Panc1 (cell line): ENCODE data around the gene GPHN. TPM values are rescaled to one million over a fixed set of nuclear protein-coding genes. Genes with fewer than 3 reads are reported as not detected.

Source experiments
- ATAC-seq: fragments of 200-7000 bp; cut with Tn5 transposase; 2 replicates; pipeline ENCODE4 v1.9.1; 2020; ENCODE audit warnings: mild to moderate bottlenecking, moderate library complexity
- BruUV-seq: library from RNA; stranded (reverse); fragments of 400-500 nt; replicated peaks from 2 replicates; lab custom pipeline; 2021; lab: Mats Ljungman, UMichigan
- CTCF ChIA-PET: fragments of 300-600 bp; sonication (Branson Sonifier 250); formaldehyde crosslinking; loops from one replicate; lab custom pipeline; 2022; ENCODE audit warnings: antibody characterized with exemption; lab: Charles Lee
- POLR2A ChIA-PET: fragments of 300-600 bp; sonication (Branson Sonifier 250); formaldehyde crosslinking; loops from one replicate; lab custom pipeline; 2022; ENCODE audit warnings: antibody characterized with exemption; lab: Charles Lee
- DNase-seq: peaks from one replicate; pipeline ENCODE4 v3.0.0-alpha.2; 2010; ENCODE audit warnings: low read depth, low spot score
- H3K27ac ChIP-seq: 2 replicates; pipeline ENCODE4 v1.5.1; 2011; ENCODE audit warnings: mild to moderate bottlenecking, low read length, inconsistent platforms
- H3K27me3 ChIP-seq: fragments of 200-500 bp; sonication (Bioruptor generic); 2 replicates; pipeline ENCODE4 v1.6.0; 2014; ENCODE audit warnings: low read length, inconsistent platforms; ENCODE audit not compliant: control insufficient read depth, insufficient read depth
- H3K36me3 ChIP-seq: fragments of 200-500 bp; sonication (Bioruptor generic); 2 replicates; pipeline ENCODE4 v1.5.1; 2014; ENCODE audit warnings: inconsistent platforms, mild to moderate bottlenecking, low read length, moderate library complexity; ENCODE audit not compliant: control insufficient read depth, insufficient read depth
- H3K4me1 ChIP-seq: 2 replicates; pipeline ENCODE4 v1.5.1; 2011; ENCODE audit warnings: inconsistent platforms, mild to moderate bottlenecking, low read length, moderate library complexity; ENCODE audit not compliant: control insufficient read depth, insufficient read depth
- H3K4me3 ChIP-seq, 2 experiments: 2 replicates each; pipeline ENCODE4 v1.5.1; 2011 to 2012; ENCODE audit warnings: low read depth in 2 of 2, low read length in 2 of 2, mild to moderate bottlenecking in 2 of 2, inconsistent platforms in 1 of 2, moderate library complexity in 1 of 2
- H3K9me3 ChIP-seq: fragments of 200-500 bp; sonication (Bioruptor generic); 2 replicates; pipeline ENCODE4 v1.5.1; 2014; ENCODE audit warnings: low read depth, mild to moderate bottlenecking, inconsistent platforms, low read length, moderate library complexity; ENCODE audit not compliant: control insufficient read depth, insufficient read depth
- CTCF ChIP-seq: fragments of 450-650 bp; IDR thresholded peaks from 2 replicates; pipeline ENCODE4 v1.5.1; 2017; ENCODE audit warnings: mild to moderate bottlenecking
- POLR2AphosphoS5 ChIP-seq: IDR thresholded peaks from 2 replicates; pipeline ENCODE4 v1.6.1; 2012; ENCODE audit warnings: mild to moderate bottlenecking, low read depth, low read length, moderate library complexity
- REST ChIP-seq, 2 experiments: IDR thresholded peaks; 2 replicates each; pipeline ENCODE4 v1.6.1; 2011 to 2012; ENCODE audit warnings: low read depth in 2 of 2, control low read depth in 1 of 2, low read length in 1 of 2, mild to moderate bottlenecking in 1 of 2, moderate library complexity in 1 of 2; ENCODE audit not compliant: insufficient read depth in 1 of 2
- SIN3A ChIP-seq: IDR thresholded peaks from 2 replicates; pipeline ENCODE4 v1.6.1; 2012; ENCODE audit warnings: low read depth, mild to moderate bottlenecking, low read length, moderate library complexity, borderline replicate concordance; ENCODE audit not compliant: insufficient read depth
- TCF7L2 ChIP-seq: IDR thresholded peaks from 2 replicates; pipeline ENCODE4 v1.6.1; 2011; ENCODE audit warnings: mild to moderate bottlenecking, low read depth, low read length, inconsistent platforms
- in situ Hi-C: cut with HindIII; loops from 2 replicates; pipeline ENCODE4 v1.10.0; 2016; ENCODE audit warnings: low sequenced_read_pairs, low pct_unique_long_range_greater_than_20kb
- intact Hi-C: fragments of 100-400 bp; cut with micrococcal nuclease; formaldehyde crosslinking; loops from one replicate; pipeline ENCODE4 v1.10.0; 2022; ENCODE audit not compliant: unreplicated experiment
- total RNA-seq: library from RNA; stranded (reverse); gene quantifications from one replicate; pipeline ENCODE4 v1.2.1, GENCODE V29; 2021; ENCODE audit not compliant: unreplicated experiment

The GPHN gene
- total RNA-seq, 1 experiment from 2014 or later, result 26.6 TPM

GRCh38 chr14:66959437-66960050, 451.6 kb downstream of the GPHN start:
- H3K4me3 ChIP-seq, result no peak overlapping the region
- POLR2A ChIA-PET, result no interaction called here
- CTCF ChIA-PET, result no interaction called here
- BruUV-seq, result no TSS peak
- H3K36me3 ChIP-seq, result no peaks in the 10 kb centered on the region
- H3K27me3 ChIP-seq, result no peaks in the 10 kb centered on the region
- no peaks in the 10 kb centered on the region for H3K4me1 ChIP-seq
- in situ Hi-C loops (no loop called here), intact Hi-C loops (no loop called here)
- DNase-seq, result no peak
- no peak overlapping the region for H3K27ac ChIP-seq
- no peak for ATAC-seq
- peaks cover 20% of the 10 kb centered on the region for H3K9me3 ChIP-seq
- TF ChIP-seq SIN3A, result no peak
- no peak for TF ChIP-seq CTCF
- no peak for TF ChIP-seq TCF7L2
- no peak for TF ChIP-seq POLR2AphosphoS5
- no peak for TF ChIP-seq REST (IDR thresholded peaks at IDR 0.05; ENCODE audit: insufficient read depth in 1 of 2, low read depth in 2 of 2, low read length in 1 of 2)

DNA sequence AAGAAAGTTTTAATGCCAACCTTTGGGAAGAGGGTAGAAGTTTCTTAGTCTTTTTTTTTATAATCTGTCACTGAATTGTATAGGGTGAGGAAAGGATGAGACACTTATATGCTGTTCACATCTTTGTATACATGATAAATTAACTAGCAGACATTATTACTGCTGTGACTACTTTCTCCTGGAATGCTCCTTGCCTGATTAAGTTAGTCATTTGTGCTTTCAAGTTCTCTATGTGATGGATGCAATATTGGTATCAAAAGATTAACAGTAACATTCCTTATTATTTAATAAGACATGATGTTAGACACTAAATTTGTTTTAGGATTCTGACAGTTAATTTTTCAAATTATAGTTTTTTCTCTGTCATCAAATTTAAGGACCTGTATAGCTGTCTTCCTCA, 457.9 kb downstream of the GPHN start:
- intact Hi-C loops, result no loop called here
- H3K36me3 ChIP-seq, result no peaks in the 10 kb centered on the region
- H3K4me1 ChIP-seq, result no peaks in the 10 kb centered on the region
- H3K4me3 ChIP-seq, result no peak overlapping the region
- TF ChIP-seq SIN3A (no peak), REST (IDR thresholded peaks at IDR 0.05; ENCODE audit: insufficient read depth in 1 of 2, low read depth in 2 of 2, low read length in 1 of 2) (no peak), TCF7L2 (no peak), POLR2AphosphoS5 (no peak), CTCF (no peak)
- no peak for DNase-seq
- no peak overlapping the region for H3K27ac ChIP-seq
- H3K9me3 ChIP-seq, result no peaks in the 10 kb centered on the region
- no peak for ATAC-seq
- in situ Hi-C loops, result no loop called here
- no TSS peak for BruUV-seq
- POLR2A ChIA-PET, result no interaction called here
- no peaks in the 10 kb centered on the region for H3K27me3 ChIP-seq
- CTCF ChIA-PET, result no interaction called here
